Right ventricle myocardium inferior (tissue), 1 donor: ENCODE results near the gene PIBF1. TPM values are rescaled to one million over a fixed set of nuclear protein-coding genes. Genes with fewer than 3 reads are reported as not detected.

ENCODE experiments used
- ATAC-seq: fragments of 200-7000 bp; cut with Tn5 transposase; one replicate; pipeline ENCODE4 v1.9.1; 2020; ENCODE audit warnings: mild to moderate bottlenecking, moderate library complexity
- DNase-seq: peaks from one replicate; pipeline ENCODE4 v3.0.0; 2021; ENCODE audit errors: missing footprints
- intact Hi-C: fragments of 100-400 bp; cut with DNase I; formaldehyde crosslinking; loops from one replicate; pipeline ENCODE4 v1.11.0; 2022
- total RNA-seq: library from RNA; stranded (reverse); fragmentation: NEBNext Ultra II Directional; extraction: Animal tissue kit (Norgen Biotek cat#: 25700); gene quantifications from one replicate; pipeline ENCODE4 v1.2.1, GENCODE V29; 2021
- donor health status: DM: no; HTN: yes; CAD: no; lungs with severe emphysema.

PIBF1 gene
- total RNA-seq, 1 donor from 2014 or later: 16.3 TPM

DNA sequence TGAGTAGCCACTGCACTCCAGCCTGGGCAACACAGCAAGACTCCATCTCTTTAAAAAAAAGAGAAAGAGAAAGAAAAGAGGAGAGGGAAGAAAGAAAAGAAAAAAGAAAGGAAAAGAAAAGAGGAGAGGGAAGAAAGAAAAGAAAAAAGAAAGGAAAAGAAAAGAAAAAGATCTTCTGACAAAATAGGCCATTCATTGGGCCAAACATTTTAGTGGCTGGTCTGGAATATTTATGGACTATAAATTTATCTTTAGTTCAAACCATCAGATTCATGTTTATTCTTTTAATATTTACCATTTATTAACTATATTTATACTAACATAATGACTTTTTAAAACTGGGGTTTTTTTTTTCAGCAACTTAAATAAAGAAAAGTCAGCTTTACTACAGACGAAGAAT is 191.3 kb downstream of the PIBF1 start:
- intact Hi-C loops: no loop called here
- DNase-seq (no peak), ATAC-seq (no peak)

DNA sequence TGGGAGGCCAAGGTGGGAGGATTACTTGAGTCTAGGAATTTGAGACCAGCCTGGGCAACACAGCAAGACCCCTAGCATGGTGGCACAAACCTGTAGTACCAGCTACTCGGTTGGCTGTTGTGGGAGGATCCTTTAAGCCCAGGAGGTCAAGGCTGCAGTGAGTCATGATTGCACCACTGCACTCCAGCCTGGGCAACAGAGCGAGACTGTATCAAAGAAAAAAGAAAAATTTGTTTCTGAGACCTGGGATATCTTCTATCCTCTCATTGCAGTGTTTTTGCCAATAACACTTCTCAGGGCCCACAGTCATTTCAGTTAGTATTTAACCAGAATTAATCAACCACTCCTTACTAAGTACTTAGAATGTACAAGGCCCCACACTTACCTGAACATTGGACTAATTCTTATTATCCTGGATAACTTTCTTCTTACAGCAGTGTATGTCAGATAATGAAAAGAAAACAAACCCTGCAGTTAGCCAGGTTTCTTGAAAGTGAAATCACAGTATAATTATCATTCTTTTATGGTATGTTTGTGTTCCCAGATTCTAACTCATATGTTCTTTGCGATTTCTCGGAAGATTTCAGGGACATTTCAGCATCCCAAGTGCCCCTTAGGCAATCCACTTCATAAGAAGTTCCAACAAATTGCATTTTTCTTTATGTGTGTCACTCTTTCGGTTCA is 201.3 kb downstream of the PIBF1 start:
- intact Hi-C loops: no loop called here
- ATAC-seq (no peak), DNase-seq (no peak)

DNA sequence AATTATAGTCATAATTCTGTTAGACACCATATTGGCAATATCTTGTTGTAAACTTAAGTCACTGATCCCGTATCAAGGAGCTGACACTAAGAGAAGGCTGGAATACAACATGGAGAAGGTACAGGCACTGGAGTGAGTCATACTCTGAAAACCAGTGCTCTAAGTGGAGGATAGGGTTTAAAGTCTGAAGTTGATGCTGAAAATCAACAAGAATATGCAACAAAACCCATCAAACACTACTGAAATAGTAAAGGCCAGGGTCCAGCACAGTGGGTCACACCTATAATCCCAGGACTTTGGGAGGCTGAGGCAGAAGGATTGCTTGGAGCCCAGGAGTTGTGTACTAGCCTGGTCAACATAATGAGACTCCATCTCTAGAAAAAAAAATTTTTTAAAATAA is 203.7 kb downstream of the PIBF1 start:
- ATAC-seq (no peak), DNase-seq (no peak)
- intact Hi-C loops: no loop called here

- intact Hi-C loops: no loop called here
- ATAC-seq: no peak
- DNase-seq: no peak
These were observed 204.3 kb downstream of the PIBF1 start for GRCh38 chr13:72986197-72986596.

- intact Hi-C loops: no loop called here
- no peak for DNase-seq
- no peak for ATAC-seq
These were observed 209.0 kb downstream of the PIBF1 start for GRCh38 chr13:72990953-72991352.

DNA sequence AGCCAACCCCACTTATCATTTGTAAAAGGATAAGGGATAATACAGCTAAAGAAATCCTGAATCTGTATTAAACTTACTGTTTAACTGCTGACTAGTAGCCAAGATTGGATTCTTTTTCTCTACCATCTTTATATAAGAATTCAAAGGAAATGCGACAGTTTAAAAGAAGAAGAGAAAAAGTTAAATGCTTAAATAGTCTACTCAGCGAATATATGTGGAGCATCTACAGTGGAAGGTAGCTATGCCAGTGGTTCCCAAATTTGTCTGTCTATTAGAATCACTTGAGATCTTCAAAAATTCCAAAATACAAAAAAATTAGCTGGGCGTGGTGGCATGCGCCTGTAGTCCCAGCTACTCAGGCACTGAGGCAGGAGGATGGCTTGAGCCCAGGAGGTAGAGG is 216.1 kb downstream of the PIBF1 start:
- DNase-seq (no peak), ATAC-seq (no peak)
- intact Hi-C loops: no loop called here

GRCh38 chr13:73000027-73000674 is 218.2 kb downstream of the PIBF1 start:
- ATAC-seq (no peak), DNase-seq (no peak)
- intact Hi-C loops: no loop called here

DNA sequence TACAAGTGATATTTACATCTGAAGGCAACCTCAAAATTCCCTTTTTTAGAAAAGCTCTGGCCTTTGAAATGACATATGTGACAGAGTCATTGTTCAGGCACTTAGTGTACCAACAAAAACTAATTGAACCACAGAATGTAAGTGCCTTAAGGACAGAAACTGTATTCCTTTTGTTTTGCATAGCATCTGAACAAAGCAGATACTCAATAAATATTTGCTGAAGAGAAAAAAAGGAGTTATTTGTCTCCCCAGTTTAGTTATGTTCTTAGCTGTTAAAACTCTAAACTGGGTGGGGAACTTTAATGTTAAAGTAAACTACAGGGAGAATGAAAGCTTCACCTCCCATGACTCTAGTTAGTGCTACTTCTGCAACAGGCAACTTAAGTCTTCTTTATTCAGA is 220.0 kb downstream of the PIBF1 start:
- intact Hi-C loops: no loop called here
- DNase-seq: no peak

GRCh38 chr13:73011751-73012150 is 229.8 kb downstream of the PIBF1 start:
- no peak for DNase-seq
- intact Hi-C loops: no loop called here
- no peak for ATAC-seq

More for the DNA sequence above, 220.0 kb downstream of the PIBF1 start:
- ATAC-seq: no peak

- no peak for DNase-seq
- ATAC-seq: no peak
- intact Hi-C loops: no loop called here
These were observed 233.9 kb downstream of the PIBF1 start for GRCh38 chr13:73015805-73016204.

- DNase-seq: no peak
These were observed 236.4 kb downstream of the PIBF1 start for GRCh38 chr13:73018336-73018735.

DNA sequence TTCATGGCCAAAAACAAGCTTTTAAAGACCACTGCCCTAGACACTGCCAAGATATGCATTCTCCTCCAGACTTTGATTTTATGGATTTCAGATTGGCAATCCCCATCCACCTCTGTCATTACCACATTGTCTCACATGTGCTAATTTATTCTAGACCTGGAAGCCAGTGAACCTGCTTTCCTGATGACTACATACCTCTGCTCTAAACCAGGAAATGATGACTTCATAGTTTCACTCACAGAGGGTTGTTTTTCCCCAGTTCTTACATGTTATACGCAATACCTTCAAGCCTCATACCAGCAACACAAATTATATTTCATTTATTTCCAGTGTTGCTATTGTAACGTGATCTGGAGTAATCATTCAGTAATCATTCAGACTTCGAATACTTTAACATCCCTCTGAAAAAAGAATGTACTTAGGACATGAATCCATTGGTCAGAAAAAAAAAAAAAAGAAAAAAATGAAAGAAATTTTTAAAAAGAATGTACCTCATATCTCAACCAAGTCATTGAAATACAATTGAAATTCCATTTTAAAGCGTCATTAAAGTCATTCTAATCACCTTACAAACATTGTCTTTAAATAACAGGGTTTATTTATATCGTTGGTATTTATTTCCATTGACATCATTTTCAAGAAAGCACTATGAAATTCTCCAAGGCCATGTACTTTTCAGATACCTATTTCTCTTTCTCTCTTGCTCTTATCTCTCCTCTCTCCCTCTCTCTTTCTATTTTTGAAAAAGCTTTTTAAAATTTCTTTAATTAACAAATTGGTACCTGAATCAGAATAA is 243.5 kb downstream of the PIBF1 start:
- intact Hi-C loops: no loop called here
- ATAC-seq: no peak

More at GRCh38 chr13:73018336-73018735, 236.4 kb downstream of the PIBF1 start:
- ATAC-seq: no peak
- intact Hi-C loops: no loop called here

GRCh38 chr13:73034901-73035300 is 253.0 kb downstream of the PIBF1 start:
- intact Hi-C loops: no loop called here
- no peak for ATAC-seq
- DNase-seq: no peak

More for the DNA sequence above, 243.5 kb downstream of the PIBF1 start:
- no peak for DNase-seq

- DNase-seq (no peak), ATAC-seq (no peak)
- intact Hi-C loops: no loop called here
These were observed 253.7 kb downstream of the PIBF1 start for GRCh38 chr13:73035660-73036059.

DNA sequence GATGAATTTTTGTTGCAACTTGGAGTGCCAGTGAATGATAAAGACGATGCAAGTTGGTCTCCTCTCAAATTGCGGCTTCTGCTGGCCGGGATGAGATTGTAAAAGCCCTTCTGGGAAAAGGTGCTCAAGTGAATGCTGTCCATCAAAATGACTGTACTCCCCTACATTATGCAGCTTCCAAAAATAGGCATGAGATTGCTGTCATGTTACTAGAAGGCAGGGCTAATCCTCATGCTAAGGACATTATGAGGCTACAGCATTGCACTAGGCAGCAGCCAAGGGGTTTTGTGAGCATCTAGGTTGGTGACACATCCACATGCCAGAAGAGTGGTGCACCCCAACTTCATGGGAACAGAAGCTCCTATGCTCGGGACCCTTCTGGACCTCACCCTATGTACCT is 254.6 kb downstream of the PIBF1 start:
- ATAC-seq (no peak), DNase-seq (no peak)
- intact Hi-C loops: no loop called here

DNA sequence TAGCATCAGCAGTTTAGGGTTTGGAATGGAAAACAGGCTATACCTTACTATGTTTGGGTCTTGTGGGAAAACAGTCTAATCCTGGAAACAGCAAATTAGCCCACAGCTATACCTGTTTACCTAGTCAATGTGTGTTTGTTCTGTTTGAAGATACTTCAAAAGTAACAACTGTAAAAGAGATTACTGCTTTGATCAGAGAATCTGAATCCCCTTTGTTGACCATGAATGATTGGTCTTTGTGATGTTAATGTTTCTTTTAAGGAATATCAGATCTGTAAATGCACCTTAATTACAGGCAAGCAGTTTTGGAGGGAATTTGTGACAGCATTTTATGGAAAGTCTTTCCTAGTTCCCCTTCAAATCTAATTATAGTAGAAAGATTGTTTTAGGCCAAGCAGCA is 256.1 kb downstream of the PIBF1 start:
- ATAC-seq: no peak
- intact Hi-C loops: no loop called here
- no peak for DNase-seq

GRCh38 chr13:73039201-73040108 is 257.5 kb downstream of the PIBF1 start:
- ATAC-seq (no peak), DNase-seq (no peak)
- intact Hi-C loops: no loop called here

GRCh38 chr13:73040484-73040883 is 258.6 kb downstream of the PIBF1 start:
- ATAC-seq (no peak), DNase-seq (no peak)
- intact Hi-C loops: no loop called here
